ENCODE measurements around the gene PRAMEF9. TPM values are rescaled to one million over a fixed set of nuclear protein-coding genes. Genes with fewer than 3 reads are reported as not detected.
"Not testable (repeated sequence)": the region's sequence is repeated elsewhere in the genome, so short reads cannot be mapped to it uniquely, and the experiment has no call there.

The PRAMEF9 gene
- not detected for total RNA-seq

DNA sequence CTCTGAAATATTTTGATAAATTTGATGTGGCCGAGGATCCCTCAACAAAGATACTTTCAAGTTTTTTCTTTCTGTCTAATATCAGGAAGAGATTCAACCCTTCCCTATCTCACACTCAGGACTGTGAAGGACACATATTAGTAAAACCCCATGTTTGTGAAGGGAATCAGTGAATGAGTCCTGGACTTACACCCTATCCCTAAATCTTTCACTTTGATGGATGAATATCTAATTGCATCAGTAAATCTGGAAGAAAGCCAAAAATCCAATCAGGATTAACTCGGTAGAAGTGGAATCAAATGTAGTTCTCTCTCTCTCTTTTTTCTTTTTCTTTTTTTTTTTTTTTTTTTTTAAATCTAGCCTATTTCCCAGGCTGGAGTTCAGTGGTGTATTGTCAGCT, at the start of gene PRAMEF9:
TSS of gene PRAMEF9 (plus strand) at position 301 of the 400 bp plus-strand sequence. CDS start 3,433 bp downstream, outside the sequence.
- ATAC-seq (replicated peaks); H3K9me3 Mint-ChIP-seq; H3K4me1 Mint-ChIP-seq; H3K27ac Mint-ChIP-seq; H3K27me3 Mint-ChIP-seq; H3K36me3 Mint-ChIP-seq (ENCODE audit: low read depth); H3K4me3 Mint-ChIP-seq: not testable (repeated sequence)

DNA sequence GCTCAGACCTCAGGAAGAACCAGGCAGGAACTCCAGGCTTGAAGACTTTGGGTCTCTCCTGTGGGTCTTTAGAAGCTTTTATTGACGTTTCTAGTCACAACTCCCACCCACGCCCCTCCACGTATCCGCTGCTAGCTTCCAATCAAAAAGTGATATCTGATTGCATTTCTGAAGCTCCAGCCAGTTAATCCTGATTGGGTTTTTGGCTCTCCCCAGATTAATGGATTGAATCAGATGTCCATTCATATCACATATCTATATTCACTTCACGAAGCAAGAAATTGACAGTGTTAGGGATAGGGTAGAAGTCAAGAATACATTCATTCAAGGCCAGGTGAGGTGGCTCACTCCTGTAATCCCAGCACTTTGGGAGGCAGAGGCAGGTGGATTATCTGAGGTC, 15.7 kb upstream of the PRAMEF9 start, which contains the start of gene PRAMEF26:
TSS of gene PRAMEF26 (minus strand) at position 101 of the 400 bp plus-strand sequence. CDS start 2,914 bp downstream, outside the sequence.
- not testable (repeated sequence) for H3K4me1 Mint-ChIP-seq; ATAC-seq (replicated peaks); H3K36me3 Mint-ChIP-seq (ENCODE audit: low read depth); H3K27me3 Mint-ChIP-seq; H3K9me3 Mint-ChIP-seq; H3K4me3 Mint-ChIP-seq; H3K27ac Mint-ChIP-seq

DNA sequence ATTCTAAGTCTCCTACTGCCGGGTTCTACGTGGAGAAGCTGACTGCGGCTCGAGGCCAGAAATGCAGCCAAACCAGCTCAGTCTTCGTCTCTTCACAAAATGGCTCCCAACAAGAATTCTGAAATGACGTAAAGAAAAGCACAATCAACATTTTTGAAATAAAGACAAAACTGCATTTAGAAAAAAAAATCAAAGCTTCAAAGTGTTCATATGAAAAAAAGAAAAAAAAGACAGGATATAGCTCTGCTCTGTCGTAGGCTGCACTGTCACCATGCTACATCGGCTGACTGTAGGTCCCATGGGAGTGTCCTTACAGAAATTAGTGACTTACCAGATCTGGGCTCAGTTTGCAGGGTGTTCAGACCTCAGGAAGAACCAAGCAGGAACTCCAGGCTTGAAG, 6.1 kb upstream of the PRAMEF9 start, which contains the start of gene HNRNPCL4:
TSS of gene HNRNPCL4 (minus strand) at position 101 of the 400 bp plus-strand sequence. CDS start 164 bp downstream, outside the sequence.
- H3K27me3 Mint-ChIP-seq; H3K9me3 Mint-ChIP-seq; ATAC-seq (replicated peaks); H3K4me1 Mint-ChIP-seq; H3K36me3 Mint-ChIP-seq (ENCODE audit: low read depth); H3K27ac Mint-ChIP-seq; H3K4me3 Mint-ChIP-seq: not testable (repeated sequence)

DNA sequence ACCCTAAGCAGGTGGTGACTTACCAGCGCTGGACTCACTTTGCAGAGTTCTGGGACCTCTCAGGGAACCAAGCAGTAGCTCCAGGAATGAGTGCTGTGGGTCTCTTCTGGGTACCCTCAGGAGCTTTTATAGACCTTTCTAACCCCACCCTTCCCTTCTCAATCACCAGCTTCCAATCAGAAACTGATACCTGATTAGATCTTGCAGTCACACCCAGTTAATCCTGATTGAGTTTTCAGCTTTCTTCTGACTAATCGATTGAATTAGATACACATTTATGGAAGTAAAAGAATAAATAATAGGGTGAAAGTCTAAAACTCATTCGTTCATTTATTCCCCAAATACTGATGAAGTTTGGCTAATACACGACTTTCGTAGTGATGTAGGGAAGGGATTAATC, 29.7 kb downstream of the PRAMEF9 start, which contains the start of gene PRAMEF13:
TSS of gene PRAMEF13 (minus strand) at position 101 of the 400 bp plus-strand sequence. CDS start 1,820 bp downstream, outside the sequence.
- not testable (repeated sequence) for H3K4me3 Mint-ChIP-seq; ATAC-seq (replicated peaks); H3K36me3 Mint-ChIP-seq (ENCODE audit: low read depth); H3K27me3 Mint-ChIP-seq; H3K27ac Mint-ChIP-seq; H3K9me3 Mint-ChIP-seq; H3K4me1 Mint-ChIP-seq

DNA sequence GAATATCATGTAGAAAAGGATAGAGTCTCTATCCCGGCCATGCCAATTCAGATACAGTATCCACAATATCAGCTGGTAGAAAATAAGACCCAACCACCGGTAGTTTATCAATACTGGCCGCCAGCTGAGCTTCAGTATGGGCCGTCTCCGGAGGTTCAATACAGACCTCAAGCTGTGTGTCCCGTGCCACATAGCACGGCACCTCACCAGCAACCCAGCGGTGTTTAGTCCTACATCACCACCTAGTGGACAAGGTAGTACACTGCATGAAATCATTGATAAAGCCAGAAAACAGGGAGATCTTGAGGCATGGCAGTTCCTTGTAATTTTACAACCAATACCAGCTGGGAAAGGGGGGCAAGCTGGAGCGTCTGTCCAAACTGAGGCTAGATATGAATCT, 37.1 kb downstream of the PRAMEF9 start:
- not testable (repeated sequence) for H3K4me3 Mint-ChIP-seq; H3K27ac Mint-ChIP-seq; H3K4me1 Mint-ChIP-seq; H3K9me3 Mint-ChIP-seq; ATAC-seq (replicated peaks); H3K36me3 Mint-ChIP-seq (ENCODE audit: low read depth); H3K27me3 Mint-ChIP-seq

DNA sequence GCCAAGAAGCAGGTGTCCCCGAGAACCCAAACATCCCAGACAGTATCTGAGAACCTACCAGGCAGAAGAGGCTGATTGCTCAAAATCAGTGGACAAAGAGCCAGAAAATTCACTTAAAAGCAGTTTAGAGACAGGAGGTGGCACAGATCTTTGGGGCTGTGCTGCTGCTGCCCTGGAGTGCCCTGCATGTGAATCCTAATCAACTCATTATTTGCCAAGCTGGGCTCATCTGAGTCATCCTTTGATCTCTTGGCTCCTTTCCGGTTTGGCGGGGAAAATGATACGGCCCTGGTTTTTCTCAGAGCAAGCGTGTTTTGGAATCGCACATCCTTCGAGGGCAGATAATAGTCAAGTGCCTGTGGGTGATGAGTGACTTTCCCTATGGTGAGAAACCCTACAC, 45.0 kb downstream of the PRAMEF9 start:
- not testable (repeated sequence) for H3K27ac Mint-ChIP-seq; H3K4me3 Mint-ChIP-seq; ATAC-seq (replicated peaks)

DNA sequence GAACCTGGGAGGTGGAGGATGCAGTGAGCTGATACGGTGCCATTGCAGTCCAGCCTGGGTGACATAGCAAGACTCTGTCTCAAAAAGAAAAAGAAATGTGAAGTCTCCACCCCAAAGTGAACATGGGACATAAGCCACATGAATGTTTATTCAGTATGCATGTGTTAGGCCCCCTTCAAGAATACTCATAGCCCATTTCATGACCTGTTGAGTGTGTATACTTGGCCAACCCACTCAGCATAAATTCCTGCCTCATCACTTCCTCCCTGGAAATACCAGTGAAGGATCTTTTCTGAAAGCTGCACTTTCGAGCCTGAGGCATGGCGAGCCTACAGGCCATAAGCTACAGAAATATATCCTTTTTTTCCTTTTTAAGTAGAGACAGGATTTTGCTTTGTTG, 47.6 kb downstream of the PRAMEF9 start:
- H3K27me3 Mint-ChIP-seq; ATAC-seq (replicated peaks); H3K4me1 Mint-ChIP-seq; H3K27ac Mint-ChIP-seq; H3K9me3 Mint-ChIP-seq; H3K36me3 Mint-ChIP-seq (ENCODE audit: low read depth); H3K4me3 Mint-ChIP-seq: not testable (repeated sequence)

More for the DNA sequence above, 45.0 kb downstream of the PRAMEF9 start:
- H3K9me3 Mint-ChIP-seq; H3K27me3 Mint-ChIP-seq; H3K4me1 Mint-ChIP-seq; H3K36me3 Mint-ChIP-seq (ENCODE audit: low read depth): not testable (repeated sequence)

DNA sequence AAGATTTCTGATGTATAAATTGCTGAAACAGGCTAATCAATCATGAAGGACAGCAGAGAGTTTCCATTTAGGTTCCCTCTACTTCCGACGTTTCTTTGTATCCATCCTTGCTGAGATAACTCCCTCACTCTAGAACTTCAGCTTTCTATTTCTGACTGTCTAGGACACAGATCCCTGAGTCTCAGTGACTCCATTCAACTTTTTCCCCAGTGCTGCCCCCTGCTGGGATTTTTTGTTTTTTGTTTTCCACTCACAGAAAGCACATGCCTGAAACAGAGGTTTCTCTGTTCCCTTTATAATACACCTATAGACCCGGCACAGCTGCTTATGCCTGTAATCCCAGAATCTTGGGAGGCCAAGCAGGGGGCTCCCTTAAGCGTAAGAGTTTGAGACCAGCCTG, 51.1 kb downstream of the PRAMEF9 start:
- H3K9me3 Mint-ChIP-seq; H3K4me1 Mint-ChIP-seq; ATAC-seq (replicated peaks): not testable (repeated sequence)

DNA sequence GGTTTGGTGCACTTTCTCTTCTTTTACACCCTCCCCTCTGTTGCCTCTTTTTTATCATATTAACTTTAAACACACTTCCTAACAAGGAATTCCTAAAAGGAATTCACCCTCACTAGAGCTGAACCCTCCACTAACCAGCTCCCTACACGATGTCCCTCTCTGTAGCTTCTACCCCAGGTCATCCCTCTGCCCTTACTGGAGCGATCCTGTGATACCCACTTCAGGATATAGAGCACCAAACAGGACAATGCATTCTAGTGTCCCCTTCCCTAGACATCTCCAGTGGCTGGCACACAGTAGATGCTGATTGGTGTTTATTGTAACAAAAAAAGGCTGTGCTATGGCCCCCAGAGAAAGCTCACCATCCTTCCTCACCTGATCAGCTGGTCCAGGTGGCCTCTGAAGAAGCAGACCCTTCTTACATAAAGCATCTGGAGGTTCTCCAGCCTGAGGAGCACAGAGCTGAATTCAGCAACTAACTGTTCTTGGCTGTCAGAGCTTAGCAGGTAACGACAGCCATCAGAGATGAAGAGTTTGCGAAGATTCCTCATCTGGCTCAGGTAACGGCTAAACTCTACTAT, 52.9 kb downstream of the PRAMEF9 start:
- peaks cover 11% of the 10 kb centered on the region for H3K27me3 Mint-ChIP-seq

More for the DNA sequence above, 51.1 kb downstream of the PRAMEF9 start:
- H3K36me3 Mint-ChIP-seq (ENCODE audit: low read depth); H3K4me3 Mint-ChIP-seq; H3K27ac Mint-ChIP-seq: not testable (repeated sequence)
- H3K27me3 Mint-ChIP-seq: peaks cover 11% of the 10 kb centered on the region

DNA sequence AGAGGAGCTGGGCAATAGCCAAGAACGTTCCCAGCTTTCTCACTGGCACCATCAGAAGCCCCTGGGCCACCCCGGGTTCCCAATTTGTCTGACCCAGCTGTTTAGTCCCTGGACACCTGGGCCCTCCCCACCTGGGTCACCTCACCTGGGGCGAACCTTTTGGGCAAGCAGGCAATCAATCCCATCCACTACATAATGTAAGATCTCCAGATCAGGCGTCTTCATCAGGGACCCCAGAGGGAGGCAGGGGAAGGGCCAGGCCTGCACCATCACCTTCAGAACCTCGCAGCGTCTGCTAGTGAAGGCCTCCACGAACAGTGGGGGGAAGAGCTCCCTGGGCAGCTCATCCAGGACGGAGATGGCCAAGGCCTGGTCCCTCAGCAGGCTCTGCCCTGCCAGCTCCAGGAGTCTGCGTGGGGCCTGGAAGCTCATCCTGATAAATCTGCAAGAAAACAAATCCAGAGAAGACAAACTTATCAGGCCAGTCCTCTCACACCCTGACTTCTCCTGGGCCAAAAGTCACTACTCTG, 54.1 kb downstream of the PRAMEF9 start, which contains the start of gene PRAMEF18:
TSS of gene PRAMEF18 (minus strand) at position 480 of the 530 bp plus-strand sequence. CDS start at position 432, 48 bp downstream.
- not testable (repeated sequence) for H3K4me1 Mint-ChIP-seq; H3K27ac Mint-ChIP-seq; H3K36me3 Mint-ChIP-seq (ENCODE audit: low read depth); H3K9me3 Mint-ChIP-seq; H3K4me3 Mint-ChIP-seq
- H3K27me3 Mint-ChIP-seq: peaks cover 11% of the 10 kb centered on the region
- ATAC-seq (replicated peaks): peak; percentile 9

More for the DNA sequence above, 52.9 kb downstream of the PRAMEF9 start:
- Mint-ChIP-seq H3K27ac (no peak overlapping the region), H3K4me1 (no peaks in the 10 kb centered on the region), H3K4me3 (no peak overlapping the region), H3K36me3 (ENCODE audit: low read depth) (no peaks in the 10 kb centered on the region), H3K9me3 (no peaks in the 10 kb centered on the region)
- ATAC-seq (replicated peaks): no peak

DNA sequence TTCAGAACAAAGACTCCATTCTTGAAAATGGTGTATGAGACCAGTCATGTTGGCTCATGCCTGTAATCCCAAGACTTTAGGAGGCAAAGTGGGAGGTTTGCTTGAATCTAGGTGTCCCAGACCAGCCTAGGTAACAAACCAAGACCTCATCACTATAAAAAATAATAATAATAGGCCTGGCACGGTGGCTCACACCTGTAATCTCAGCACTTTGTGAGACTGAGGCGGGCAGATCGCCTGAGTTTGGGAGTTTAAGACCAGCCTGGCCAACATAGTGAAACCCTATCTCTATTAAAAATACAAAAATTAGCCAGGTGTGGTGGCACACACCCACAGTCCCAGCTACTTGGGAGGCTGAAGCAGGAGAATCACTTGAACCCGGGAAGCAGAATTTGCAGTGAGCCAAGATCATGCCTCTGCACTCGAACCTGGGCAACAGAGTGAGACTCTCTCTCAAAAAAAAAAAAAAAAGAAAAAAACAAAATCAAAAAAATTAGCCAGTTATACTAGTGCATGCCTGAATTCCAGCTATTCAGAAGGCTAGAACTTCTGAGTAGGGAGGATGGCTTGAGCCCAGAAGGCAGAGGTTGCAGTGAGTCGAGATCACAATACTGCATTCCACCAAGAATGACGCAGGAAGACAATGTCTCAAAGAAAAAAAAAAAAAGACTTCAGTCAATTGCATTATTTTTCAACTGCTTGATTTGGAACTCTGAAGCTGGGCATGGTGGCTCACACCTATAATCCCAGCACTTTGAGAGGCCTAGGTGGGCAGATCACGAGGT, 55.8 kb downstream of the PRAMEF9 start:
- peaks cover 16% of the 10 kb centered on the region for H3K27me3 Mint-ChIP-seq
- H3K27ac Mint-ChIP-seq: not testable (repeated sequence)

DNA sequence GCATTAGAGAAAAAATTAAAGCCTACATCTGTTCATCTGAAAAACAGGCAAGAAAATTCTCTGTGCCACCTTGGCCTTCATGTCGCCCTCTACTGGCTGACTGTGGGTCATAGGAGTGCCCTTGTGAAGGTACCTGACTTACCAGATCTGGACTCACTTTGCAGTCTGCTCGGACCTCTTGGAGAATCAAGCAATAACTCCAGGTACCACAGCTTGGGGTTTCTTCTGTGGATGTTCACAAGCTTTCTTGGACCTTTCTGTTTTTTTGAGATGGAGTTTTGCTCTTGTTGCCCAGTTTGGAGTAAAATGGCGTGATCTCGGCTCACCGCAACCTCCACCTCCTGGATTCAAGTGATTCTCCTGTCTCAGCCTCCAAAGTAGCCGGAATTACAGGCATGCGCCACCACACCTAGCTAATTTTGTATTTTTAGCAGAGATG, 56.7 kb downstream of the PRAMEF9 start:
- H3K4me3 Mint-ChIP-seq: no peak overlapping the region
- no peaks in the 10 kb centered on the region for H3K9me3 Mint-ChIP-seq
- peaks cover 16% of the 10 kb centered on the region for H3K27me3 Mint-ChIP-seq
- no peak overlapping the region for H3K27ac Mint-ChIP-seq
- no peaks in the 10 kb centered on the region for H3K4me1 Mint-ChIP-seq
- H3K36me3 Mint-ChIP-seq (ENCODE audit: low read depth): no peaks in the 10 kb centered on the region
- no peak for ATAC-seq (replicated peaks)

More for the DNA sequence above, 55.8 kb downstream of the PRAMEF9 start:
- not testable (repeated sequence) for H3K36me3 Mint-ChIP-seq (ENCODE audit: low read depth); H3K9me3 Mint-ChIP-seq; H3K4me1 Mint-ChIP-seq; ATAC-seq (replicated peaks); H3K4me3 Mint-ChIP-seq
